T-helper 22 cell (primary cell): ENCODE data around the gene SPG21.

Experiments used
- DNase-seq: peaks from one replicate; pipeline ENCODE4 v3.0.0-alpha.2; 2020; ENCODE audit warnings: low read depth

Gene SPG21

DNA sequence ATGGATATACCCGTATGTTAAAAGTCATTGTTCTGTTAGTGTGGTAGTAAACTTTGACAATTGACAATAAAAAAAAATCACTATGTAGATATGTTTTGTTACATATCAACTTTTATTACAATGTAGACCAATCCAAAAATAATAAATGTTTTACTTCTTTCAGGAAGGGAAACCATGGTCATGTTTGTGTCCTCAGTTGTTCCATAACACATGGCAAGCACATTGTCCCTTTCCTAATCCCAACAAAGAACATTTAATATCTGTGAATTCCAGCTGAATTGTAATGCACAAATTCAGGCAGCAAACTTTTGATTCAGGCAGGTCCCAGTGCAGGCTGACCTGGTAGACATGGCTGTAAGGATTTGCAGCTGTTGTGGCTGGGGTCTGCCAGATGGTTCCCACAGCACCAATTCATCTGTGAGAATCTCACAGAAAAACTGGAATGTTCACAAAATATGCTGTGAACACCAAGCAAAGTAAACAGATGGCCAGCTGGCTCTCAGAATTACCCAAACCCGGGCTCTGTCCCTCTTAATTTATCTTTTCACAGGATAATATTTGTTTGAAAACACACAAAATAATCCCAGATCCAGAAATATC, 1.9 kb upstream of the SPG21 start:
- DNase-seq: no peak

DNA sequence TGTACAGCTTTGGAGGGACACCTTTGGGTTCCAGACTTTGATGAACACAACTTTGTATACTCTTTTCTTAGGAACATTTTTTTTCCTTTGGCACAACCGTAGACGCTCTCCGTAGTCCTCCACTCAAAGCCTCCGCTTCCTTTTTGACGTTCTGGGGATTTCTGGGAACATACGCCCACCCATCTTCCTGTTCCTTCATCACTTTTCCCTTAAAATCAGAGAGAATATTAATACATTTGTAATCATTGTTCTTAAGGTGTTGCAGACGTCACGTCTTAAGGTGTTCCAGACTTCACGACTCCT, 405 bp upstream of the SPG21 start:
- DNase-seq: no peak

DNA sequence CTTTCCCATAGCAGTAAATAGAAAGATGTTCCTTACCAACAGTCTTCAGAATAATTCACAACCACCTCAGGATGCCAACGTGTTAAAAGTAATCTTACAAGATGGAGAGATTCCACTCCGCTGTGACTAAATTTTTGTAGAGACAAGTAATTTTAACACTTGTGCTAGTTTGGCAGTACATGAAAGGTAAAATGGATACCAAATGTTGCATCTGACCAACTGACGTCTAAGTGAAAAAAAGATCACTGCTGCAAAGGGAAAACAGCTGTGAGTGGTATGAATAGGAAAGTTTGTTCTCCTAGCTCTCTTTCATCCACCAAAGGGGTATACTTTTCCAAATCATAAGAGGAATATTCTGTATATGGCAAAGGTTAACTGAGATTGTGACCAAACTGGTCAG, 2.6 kb downstream of the SPG21 start:
- DNase-seq: no peak

DNA sequence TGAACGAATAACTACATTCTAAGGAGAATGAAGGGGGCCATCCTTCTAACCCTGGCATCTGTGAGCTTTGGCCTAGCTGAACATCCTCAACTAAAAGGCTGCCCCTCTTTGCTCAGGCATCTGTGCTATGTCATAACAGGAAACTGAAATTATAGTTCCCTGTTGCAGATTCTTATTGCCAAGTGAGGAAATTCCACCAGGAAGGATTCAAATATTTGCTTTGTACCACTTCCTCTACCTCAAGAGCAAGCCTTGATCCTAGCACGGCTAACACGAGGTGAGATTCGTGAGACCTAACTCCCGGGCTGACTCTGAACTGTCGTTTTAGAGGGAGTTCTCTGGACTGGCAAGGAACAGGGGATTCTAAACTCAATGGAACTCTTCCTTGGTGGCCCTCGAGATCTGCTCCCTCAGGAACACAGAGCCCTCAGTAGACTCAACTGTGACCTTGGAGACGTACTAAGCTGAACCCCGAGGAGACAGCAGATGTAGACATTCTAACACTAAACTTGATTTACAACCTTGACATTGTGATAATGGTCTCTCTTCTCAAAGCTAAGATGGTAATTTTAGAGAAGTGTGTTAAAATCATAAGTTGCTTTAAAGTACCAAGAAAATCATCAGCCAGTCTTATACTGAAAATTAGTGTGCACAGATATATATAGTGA, 4.2 kb downstream of the SPG21 start:
- no peak for DNase-seq

DNA sequence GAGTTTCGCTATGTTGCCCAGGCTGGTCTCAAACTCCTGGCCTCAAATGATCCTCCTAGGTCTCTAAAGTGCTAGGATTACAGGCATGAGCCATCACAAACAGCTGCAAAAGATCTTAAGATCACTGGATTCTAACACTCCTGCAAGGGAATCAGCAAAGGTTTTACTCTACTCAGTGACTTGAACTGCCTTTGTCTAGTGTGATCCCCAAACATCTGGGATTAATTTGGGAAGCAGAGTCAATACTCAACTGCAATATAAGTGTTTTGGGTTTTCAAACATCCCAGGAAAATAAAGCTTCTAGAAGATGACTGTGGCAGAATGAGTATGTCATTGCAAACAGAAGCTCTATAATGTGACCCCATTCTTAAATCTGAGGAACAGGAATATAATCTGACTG, 7.2 kb downstream of the SPG21 start:
- no peak for DNase-seq

DNA sequence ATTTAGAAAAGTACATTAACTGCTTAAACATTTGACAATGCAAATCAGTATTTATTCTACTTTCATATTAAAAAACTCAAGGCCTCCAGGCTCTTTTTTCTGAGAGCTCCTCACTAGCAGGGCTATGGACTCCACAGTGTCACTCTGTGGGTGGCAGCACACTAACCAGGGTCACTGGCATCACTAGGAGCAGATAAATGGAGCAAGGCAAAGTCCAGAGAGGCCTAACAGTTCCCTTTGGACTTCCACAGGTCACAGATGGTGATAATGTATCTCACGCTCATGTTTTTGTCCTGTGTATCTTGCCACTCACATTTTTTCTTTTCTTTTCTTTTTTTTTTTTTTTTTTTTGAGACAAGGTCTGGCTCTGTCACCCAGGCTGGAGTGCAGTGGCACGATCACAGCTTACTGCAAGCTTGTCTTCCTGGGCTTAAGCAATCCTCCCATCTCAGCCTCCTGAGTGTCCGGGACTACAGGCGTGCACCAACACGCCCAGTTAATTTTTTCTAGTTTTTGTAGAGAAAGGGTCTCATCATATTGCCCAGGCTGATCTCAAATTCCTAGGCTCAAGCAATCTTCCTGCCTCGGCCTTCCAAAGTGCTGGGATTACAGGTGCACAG, 7.8 kb downstream of the SPG21 start:
- DNase-seq: no peak

DNA sequence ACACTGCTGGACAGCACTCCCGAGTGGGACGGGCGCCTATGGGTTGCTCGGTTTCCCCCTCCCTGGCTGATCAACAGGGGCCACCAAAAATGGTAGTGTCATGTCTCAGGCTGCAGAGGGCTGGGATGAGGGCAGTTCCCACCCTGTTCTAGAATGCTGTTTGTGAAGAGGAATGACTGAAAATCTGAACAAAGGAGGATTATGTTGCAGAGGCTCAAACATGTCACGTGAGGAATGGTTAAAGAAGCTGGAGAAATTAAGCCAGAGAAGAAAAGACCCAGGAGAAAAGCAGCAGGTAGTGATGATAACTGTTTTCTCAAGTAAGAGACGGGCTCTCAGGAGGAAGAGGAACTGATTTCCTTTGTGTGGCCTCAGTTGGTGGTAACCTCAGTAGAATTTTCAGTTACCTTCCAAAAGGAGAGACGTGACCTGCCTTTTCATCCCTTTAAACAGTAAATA, 10.4 kb downstream of the SPG21 start:
- no peak for DNase-seq

DNA sequence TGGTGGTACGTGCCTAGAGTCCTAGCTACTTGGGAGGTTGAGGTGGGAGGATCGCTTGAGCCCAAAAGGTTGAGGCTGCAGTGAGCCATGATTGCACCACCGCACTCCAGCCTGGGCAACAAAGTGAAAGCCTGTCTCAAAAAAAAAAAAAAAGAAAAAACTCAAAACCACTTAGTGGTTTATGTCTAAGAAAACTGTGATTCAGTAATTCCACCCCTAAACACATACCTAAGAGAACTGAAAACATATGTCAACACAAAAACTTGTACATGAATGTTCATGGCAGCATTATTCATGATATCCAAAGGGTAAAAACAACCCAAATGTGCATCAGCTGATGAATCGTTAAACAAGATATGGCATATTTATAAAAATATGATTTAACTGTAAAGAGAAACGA, 14.3 kb downstream of the SPG21 start:
- DNase-seq: no peak

DNA sequence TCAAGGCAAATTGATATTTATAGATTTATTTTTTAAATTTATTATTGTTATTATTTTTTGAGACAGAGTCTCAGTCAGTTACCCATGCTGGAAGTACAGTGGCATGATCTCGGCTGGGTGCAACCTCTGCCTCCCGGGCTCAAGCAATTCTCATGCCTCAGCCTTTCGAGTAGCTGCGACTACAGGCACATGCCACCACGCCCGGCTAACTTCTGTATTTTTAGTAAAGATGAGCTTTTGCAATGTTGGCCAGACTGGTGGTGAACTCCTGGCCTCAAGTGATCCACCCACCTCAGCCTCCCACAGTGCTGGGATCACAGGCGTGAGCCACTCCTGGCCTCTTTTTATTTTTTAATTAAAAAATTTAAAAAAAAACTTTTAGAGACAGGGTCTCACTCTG, 19.0 kb downstream of the SPG21 start:
- no peak for DNase-seq

DNA sequence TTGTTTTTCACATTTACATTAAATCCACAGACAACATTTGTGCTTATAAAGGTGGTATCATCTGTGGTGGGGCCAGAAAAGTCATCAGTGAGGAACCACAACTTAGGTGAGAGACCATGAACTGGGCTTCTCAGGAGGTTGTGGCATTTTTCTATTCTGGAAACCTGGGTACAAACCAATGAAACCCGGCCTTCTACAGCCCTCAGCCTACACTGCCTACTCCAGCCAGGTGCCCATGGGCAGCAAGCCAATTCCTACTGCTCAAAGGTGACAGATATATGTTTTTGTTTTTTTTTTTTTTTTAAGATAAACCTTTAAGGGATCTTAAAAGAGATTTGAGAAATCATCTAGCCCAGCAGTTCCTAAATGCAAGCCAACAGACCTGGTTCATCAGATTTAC, 20.3 kb downstream of the SPG21 start:
- no peak for DNase-seq

DNA sequence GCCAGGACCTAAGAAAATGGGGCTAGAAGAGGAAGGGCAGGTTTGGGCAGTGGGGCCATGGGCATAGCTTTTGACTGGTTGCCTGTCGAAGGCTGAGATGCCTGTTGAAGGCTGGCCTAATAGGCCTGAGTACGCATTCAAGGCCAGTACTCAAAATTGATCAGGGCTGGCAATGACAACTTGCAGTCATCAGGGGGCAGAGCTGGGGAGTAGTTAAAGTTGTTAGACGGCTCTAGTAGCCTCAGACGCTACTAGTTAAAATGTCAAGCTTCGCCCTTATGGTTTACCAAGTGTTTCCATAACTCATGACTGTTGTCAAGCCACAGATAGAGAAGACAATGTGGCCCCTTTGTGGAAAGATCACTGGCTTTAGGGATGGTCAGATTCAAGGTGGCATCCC, 28.7 kb downstream of the SPG21 start:
- DNase-seq: no peak

DNA sequence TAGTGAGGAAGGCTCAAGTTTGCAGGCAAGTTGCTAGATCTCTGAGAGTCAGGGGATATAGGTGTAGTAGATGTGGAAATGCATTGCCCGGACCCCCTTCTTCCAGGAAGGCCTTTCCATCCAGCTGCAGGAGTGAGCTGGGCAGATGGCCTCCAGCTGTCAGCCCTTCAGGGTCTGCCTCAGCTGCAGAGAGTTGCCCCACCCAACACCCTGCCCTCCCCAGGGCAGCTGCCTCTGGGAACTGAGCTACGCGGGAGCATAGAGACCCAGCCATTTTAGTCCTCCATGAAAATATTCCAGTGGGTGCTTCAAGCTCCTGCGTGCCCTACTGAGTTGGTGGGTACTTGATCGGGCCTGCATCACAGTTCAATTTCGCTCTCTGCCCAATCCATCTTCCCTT, 29.6 kb downstream of the SPG21 start:
- DNase-seq: no peak

DNA sequence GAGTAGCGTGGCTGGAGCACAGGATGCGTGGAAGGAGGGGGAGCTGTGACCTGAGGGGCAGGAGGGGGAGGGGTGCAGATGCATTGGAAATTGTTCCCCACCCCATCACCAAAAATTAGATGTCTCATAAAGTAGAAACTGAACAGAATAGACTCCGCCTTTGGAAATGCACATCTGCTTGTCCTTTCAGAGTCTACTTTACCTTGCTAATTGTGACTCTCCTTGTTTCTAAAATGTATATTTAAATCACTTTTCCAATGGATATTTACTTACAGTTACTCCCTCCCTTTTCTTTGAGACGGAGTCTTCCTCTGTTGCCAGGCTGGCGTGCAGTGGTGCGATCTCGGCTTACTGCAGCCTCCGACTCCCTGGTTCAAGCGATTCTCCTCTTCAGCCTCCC, 30.6 kb downstream of the SPG21 start:
- DNase-seq: no peak

DNA sequence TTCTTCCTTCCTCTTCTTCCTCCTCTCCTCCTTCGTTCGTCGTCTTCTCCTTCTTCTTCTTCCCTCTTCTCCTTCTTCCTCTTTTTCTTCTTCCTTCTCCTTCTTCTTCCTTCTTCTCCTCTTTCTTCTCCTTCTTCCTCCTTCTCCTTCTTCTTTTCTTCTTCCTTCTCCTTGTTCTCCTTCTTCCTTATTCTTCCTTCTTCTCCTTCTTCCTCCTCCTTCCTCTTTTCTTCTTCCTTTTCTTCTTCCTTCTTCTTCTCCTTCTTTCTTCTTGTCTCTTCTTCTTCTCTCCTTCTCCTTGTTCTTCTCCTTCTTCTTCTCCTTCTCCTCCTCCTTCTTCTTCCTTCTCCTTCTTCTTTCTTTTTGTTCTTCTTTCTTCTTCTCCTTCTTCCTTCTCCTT, 35.3 kb downstream of the SPG21 start:
- DNase-seq: no peak

DNA sequence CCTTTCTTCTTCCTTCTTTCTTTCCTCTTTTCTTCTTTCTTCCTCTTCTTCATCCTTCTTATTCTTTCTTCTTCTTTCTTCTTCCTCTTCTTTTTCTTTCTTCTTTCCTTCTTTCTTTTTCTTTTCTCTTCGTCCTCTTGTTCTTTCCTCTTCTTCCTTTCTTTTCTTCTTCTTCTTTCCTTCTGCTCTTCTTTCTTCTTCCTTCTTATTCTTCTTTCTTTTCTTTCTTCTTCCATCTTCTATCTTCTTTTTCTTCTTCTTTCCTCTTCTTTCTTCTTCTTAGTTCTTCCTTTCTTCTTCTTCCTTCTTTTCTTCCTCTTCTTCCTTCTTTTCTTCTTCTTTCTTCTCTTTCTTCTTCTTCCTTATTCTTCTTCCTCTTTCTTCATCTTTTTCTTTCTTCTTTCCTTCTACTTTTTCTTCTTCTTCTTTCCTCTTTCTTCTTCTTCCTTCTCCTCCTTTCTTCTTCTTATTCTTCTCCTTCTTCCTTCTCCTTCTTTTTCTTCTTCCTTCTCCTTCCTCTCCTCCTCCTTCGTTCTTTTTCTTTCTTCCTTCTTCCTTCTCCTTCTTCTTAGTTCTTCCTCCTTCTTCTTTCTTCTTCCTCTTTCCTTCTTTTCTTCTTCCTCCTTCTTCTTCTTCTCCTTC, 37.8 kb downstream of the SPG21 start:
- no peak for DNase-seq

DNA sequence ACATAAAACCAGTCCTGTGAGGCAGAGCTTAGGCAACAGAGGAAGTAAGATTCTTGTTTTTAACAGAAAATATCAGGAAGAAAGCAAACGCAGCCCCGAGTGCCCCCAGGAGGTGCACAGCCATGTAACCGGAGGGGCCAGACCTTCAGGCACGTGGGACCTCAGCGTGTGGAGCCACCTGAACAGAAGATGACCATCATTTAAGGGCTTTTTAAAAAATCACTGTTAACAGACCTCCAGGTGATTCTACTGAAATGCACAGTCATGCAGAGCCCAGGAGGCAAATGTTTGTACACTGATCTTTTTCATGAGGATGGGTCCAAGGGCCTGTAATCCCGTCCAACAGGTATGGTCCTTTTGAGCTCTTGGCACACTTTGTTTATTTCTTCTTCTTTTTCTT, 38.8 kb downstream of the SPG21 start:
- DNase-seq: no peak

DNA sequence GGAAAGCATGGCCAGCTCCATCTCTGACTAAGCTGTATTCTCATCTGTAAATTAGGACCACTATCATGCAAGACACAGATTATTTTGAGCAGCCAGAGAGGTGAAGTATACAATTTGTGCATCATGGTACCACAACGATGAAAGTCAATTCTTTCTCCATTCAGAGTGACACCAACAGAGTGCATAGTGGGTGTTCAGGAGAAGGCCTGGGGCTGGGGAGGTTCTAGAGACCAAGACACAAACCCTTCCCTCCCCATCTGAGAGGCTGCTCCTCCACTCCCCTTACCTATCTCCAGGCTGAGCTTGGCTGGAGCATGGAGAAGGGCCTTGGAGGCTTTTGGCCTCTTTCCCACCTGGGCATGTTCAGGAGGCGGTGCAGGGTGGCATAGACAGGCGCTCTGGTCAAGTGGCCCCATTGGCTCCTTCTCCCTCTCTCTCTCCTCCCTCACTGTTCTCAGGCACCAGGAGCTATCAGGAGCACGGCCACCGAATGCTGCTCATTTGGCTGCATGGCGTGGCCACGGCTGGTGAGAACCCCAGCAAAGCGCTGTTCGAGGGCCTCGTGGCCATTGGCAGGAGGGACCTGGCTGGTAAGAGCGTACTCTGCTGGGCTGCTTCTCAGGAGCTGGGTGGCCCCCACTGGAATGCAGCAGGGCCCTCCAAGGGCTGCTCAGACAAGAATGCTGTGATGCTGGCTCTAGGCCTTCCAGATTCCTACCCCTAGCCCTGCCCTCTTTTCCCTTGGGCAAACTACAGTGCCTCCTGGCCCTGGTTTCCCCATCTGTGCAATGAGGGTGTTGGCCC, 40.1 kb downstream of the SPG21 start:
- DNase-seq: no peak

DNA sequence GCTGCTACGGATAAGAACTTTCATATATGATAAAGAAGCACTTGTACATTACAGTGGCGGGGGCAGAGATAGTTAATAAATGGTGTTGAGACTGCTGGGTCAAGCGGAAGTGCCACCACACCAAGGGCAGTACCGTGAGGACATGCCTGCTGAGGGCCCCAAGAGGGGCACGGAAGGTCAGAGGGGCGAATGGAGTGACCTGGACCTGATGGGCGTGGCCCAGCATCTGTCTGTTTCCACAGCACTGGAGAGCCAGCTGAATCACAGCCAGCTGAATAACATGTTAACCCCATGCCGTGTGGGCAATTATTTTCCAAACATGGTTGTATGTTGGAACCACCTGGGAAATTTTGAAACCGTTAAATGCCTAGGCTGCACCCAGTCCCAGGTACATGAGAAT, 40.8 kb downstream of the SPG21 start:
- no peak for DNase-seq

DNA sequence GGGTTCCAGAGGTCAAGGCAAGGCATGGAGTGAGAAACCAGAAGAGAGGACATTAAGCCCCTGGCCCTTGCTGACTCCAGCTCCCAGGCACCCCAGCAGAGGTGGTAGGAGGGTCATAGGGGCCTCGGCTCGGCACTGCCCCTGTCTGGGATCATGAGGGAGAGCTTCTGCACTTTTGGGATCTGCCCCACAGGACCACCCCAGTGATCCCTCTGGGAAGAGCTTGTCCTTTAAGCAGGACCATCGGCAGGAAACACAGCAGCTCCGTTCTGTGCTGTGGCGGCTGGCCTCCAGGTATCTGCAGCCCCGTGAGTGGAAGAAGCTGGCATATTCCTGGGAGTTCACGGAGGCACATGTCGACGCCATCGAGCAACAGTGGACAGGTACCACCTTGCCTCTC, 42.5 kb downstream of the SPG21 start:
- no peak for DNase-seq

DNA sequence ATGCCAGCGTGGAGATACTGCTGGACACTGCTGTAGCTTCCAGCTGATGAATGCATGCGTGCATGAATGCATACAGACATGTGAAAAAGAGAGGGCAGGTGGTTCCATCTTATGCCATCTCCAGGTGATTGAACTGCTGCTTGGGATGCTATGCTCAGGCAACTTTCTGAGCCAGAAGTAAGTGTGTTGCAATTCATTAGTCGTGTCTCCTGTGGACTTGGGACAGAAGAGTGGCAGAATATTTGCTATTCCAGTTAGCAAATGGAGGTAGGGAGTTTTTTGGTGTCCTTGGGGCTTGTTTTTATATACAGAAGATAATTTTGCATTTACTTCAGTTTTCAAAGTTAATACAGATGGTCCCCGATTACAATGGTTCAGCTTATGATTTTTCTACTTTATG, 44.8 kb downstream of the SPG21 start:
- DNase-seq: no peak

DNA sequence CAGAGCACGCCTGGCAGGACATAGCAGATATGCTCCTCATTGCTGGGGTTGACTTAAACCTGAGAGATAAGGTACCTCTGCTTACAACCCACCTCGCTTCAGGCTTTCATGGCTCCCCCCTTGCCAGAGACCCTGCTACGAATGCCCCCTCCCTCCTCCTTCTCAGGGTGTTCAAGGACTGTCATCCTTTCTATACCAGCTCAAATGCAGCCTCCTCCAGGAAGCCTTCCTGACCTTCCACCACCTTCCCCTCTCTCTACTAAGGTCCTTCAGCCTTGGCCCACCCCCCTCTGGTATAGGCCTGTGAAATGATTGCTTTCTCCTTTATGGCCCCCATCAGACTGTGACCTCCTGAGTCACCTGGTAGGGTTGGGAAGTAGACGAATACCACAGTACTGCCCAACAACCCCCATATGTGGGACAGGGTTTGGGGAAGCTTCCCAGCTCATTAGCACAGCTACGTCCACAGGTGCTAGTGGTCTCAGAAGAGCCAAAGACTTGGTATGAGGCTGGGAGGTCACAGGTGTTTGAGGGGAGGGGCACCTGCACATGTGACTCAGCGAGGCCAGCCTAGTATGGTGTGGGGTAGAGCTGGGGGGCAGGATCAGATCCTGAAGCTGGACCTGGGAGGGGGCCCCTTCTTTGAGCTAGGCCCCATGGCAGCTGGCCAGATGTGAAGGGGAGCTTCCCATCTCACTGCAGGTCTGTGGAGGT, 46.0 kb downstream of the SPG21 start:
- DNase-seq: no peak

DNA sequence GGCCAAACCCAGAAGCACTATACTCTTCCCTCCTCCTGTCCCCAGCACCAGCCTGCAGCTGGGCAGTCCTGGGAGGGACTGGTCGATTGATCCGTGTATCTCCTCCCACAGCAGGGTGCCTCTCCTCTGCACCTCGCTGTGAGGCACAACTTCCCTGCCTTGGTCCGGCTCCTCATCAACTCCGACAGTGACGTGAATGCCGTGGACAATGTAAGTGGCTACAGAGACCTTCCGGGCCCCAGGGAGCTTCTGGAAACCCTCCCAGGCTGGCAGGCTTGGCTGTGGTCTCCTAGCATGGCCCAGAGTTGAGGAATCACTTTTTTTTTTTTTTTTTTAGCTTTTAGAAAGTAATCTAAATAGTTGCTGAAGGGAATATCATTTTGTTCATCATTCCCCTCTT, 47.4 kb downstream of the SPG21 start:
- no peak for DNase-seq
